ENCODE measurements around the gene DIDO1. TPM values are rescaled to one million over a fixed set of nuclear protein-coding genes. Genes with fewer than 3 reads are reported as not detected.
A peak's percentile ranks its signal among the peaks of the same experiment; 100 is the strongest.

DIDO1 gene
- total and polyA plus RNA-seq, 2 of the 13 experiments (the other 11 are each of a cell fraction or from before 2014, with no cell fraction given) = 75.0 to 75.1 TPM

DNA sequence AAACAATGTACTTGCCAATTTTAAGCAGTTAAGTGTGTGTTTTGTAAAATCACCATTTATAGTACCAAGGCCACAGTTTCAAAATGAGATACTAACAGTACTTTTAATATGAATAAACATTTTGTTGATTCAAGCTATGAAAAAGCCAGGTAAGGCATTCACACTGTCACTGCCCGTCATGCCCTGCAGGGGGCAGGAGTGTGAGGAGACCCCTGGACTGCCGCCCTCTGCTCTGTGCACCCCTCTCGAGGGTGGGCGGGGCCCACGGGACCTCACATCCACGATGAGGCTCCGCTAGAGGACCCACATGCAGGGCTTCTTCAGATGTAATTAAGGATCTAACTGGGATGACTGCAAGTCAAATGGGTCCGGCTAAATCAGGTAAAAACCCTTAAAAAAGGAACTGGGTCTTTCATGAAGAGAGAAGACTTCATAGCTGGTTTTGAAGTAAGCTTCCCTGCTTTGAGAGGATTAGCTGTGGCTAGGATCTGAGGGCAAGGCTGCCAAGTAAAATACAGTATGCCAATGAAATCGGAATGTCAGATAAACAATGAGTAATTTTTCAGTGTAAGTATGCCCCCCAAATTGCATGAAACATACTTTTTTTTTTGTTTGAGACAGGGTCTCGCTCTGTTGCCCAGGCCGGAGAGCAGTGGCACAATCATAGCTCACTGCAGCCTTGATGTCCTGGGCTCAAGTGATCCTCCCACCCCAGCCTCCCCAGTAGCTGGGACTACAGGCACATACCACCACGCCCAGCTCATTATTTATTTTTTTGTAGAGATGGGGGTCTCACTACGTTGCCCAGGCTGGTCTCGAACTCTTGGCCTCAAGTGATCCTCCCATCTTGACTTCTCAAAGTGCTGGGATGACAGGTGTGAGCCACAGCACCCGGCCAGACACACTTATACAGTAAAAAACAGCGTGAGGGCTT, 18.7 kb downstream of the DIDO1 start (continued):
- TF ChIP-seq, protein P1, sequence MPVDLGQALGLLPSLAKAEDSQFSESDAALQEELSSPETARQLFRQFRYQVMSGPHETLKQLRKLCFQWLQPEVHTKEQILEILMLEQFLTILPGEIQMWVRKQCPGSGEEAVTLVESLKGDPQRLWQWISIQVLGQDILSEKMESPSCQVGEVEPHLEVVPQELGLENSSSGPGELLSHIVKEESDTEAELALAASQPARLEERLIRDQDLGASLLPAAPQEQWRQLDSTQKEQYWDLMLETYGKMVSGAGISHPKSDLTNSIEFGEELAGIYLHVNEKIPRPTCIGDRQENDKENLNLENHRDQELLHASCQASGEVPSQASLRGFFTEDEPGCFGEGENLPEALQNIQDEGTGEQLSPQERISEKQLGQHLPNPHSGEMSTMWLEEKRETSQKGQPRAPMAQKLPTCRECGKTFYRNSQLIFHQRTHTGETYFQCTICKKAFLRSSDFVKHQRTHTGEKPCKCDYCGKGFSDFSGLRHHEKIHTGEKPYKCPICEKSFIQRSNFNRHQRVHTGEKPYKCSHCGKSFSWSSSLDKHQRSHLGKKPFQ (CRISPR knock-in tag; IDR thresholded peaks at IDR 0.05; ENCODE audit: insufficient replicate concordance) = no peak
- TF ChIP-seq, protein P2, sequence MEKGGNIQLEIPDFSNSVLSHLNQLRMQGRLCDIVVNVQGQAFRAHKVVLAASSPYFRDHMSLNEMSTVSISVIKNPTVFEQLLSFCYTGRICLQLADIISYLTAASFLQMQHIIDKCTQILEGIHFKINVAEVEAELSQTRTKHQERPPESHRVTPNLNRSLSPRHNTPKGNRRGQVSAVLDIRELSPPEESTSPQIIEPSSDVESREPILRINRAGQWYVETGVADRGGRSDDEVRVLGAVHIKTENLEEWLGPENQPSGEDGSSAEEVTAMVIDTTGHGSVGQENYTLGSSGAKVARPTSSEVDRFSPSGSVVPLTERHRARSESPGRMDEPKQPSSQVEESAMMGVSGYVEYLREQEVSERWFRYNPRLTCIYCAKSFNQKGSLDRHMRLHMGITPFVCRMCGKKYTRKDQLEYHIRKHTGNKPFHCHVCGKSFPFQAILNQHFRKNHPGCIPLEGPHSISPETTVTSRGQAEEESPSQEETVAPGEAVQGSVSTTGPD (CRISPR knock-in tag; IDR thresholded peaks at IDR 0.05) = no peak
- TF ChIP-seq KDM1A (CRISPR knock-in tag; IDR thresholded peaks at IDR 0.05) (no peak), JUN (CRISPR knock-in tag; IDR thresholded peaks at IDR 0.05) (no peak), ZNF713 (CRISPR knock-in tag; IDR thresholded peaks at IDR 0.05) (no peak), TBL1XR1 (IDR thresholded peaks at IDR 0.05; ENCODE audit: borderline replicate concordance, low read length, partially characterized antibody) (no peak), NFATC3 (CRISPR knock-in tag; IDR thresholded peaks at IDR 0.05) (no peak), MED8 (CRISPR knock-in tag; IDR thresholded peaks at IDR 0.05; ENCODE audit: insufficient replicate concordance) (no peak), ZNF496 (CRISPR knock-in tag; IDR thresholded peaks at IDR 0.05; ENCODE audit: insufficient replicate concordance) (no peak), SOX13 (IDR thresholded peaks at IDR 0.05) (no peak), SOX13 (CRISPR knock-in tag; conservative IDR thresholded peaks at IDR 0.05 in 1 of 2, IDR thresholded peaks at IDR 0.05 in 1 of 2) (no peak), ZNF557 (CRISPR knock-in tag; IDR thresholded peaks at IDR 0.05) (peak; percentile 65; the same call in 1 of the 2 replicates), NR1H2 (CRISPR knock-in tag; IDR thresholded peaks at IDR 0.05; ENCODE audit: borderline replicate concordance, low read depth) (no peak), ATF1 (CRISPR knock-in tag; IDR thresholded peaks at IDR 0.05) (no peak), ZFP41 (CRISPR knock-in tag; IDR thresholded peaks at IDR 0.05; ENCODE audit: borderline replicate concordance) (no peak), KDM4B (CRISPR knock-in tag; IDR thresholded peaks at IDR 0.05) (0 out of 2 replicates have a peak, but pooled peaks have one; percentile 35)
- TF ChIP-seq, protein P3, sequence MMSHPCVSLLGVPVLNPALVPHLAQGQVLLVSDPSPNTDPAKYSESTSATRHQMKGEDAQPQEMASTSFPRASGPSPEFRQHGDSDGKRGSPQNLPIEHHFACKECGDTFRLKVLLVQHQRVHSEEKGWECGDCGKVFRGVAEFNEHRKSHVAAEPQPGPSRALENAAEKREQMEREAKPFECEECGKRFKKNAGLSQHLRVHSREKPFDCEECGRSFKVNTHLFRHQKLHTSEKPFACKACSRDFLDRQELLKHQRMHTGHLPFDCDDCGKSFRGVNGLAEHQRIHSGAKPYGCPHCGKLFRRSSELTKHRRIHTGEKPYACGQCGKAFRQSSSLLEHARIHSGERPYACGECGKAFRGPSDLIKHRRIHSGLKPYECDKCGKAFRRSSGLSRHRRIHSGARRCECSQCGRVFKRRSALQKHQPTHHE (CRISPR knock-in tag; IDR thresholded peaks at IDR 0.05; ENCODE audit: borderline replicate concordance) = no peak
- TF ChIP-seq, protein P4, sequence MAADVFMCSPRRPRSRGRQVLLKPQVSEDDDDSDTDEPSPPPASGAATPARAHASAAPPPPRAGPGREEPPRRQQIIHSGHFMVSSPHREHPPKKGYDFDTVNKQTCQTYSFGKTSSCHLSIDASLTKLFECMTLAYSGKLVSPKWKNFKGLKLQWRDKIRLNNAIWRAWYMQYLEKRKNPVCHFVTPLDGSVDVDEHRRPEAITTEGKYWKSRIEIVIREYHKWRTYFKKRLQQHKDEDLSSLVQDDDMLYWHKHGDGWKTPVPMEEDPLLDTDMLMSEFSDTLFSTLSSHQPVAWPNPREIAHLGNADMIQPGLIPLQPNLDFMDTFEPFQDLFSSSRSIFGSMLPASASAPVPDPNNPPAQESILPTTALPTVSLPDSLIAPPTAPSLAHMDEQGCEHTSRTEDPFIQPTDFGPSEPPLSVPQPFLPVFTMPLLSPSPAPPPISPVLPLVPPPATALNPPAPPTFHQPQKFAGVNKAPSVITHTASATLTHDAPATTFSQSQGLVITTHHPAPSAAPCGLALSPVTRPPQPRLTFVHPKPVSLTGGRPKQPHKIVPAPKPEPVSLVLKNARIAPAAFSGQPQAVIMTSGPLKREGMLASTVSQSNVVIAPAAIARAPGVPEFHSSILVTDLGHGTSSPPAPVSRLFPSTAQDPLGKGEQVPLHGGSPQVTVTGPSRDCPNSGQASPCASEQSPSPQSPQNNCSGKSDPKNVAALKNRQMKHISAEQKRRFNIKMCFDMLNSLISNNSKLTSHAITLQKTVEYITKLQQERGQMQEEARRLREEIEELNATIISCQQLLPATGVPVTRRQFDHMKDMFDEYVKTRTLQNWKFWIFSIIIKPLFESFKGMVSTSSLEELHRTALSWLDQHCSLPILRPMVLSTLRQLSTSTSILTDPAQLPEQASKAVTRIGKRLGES (CRISPR knock-in tag; IDR thresholded peaks at IDR 0.05; ENCODE audit: borderline replicate concordance) = no peak

Measured in HepG2 (cell line).